ENCODE measurements around the gene OBP2B. TPM values are rescaled to one million over a fixed set of nuclear protein-coding genes. Genes with fewer than 3 reads are reported as not detected.
A peak's percentile ranks its signal among the peaks of the same experiment; 100 is the strongest.
"Not testable (repeated sequence)": the region's sequence is repeated elsewhere in the genome, so short reads cannot be mapped to it uniquely, and the experiment has no call there.

OBP2B gene
- total and polyA plus RNA-seq, 2 donors (not counting 1 experiment from before 2014, with no cell fraction given) = not detected

DNA sequence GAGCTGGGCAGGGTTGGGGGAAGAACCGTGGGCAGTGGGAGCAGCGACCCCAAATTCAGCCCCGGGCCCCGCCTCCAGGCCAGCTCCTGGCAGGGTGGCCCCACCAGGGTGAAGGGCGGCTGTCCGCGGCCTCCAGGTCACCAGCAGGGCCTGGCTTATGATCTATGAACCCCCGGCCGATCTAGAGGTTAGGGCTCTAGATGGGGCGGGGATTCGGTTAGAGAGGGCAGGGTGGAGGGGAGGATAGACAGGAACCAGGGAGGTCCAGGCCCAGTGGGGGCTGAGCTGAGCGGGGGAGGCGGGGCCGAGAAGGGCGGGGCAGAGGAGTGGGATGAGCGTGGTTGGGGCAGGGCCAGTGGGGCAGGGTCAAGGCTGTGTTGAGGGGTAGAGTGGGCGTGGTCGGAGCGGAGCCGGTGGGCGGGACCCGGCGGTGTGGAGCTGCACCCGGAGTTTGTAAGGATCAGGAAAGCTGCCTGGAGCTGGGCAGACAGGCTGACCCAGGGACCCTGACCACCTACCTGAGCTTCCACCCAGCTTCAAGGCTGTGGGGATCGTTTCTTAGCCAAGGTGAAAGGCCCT is 29.3 kb upstream of the OBP2B start:
- H3K4me3 ChIP-seq (replicated peaks in 1 of 4; ENCODE audit: control extremely low read depth in 1 of 4, insufficient read depth in 1 of 4, low read depth in 3 of 4, low read length in 4 of 4) = peak overlapping the region in 2 of 4 experiments; percentile 14 to 17
- no peaks in the 10 kb centered on the region for H3K27me3 ChIP-seq (ENCODE audit: control insufficient read depth, insufficient read depth, low read length)
- no peaks in the 10 kb centered on the region for H4K20me1 ChIP-seq (ENCODE audit: control insufficient read depth, extremely low read depth, insufficient read depth, low read length)
- TF ChIP-seq, protein P1, sequence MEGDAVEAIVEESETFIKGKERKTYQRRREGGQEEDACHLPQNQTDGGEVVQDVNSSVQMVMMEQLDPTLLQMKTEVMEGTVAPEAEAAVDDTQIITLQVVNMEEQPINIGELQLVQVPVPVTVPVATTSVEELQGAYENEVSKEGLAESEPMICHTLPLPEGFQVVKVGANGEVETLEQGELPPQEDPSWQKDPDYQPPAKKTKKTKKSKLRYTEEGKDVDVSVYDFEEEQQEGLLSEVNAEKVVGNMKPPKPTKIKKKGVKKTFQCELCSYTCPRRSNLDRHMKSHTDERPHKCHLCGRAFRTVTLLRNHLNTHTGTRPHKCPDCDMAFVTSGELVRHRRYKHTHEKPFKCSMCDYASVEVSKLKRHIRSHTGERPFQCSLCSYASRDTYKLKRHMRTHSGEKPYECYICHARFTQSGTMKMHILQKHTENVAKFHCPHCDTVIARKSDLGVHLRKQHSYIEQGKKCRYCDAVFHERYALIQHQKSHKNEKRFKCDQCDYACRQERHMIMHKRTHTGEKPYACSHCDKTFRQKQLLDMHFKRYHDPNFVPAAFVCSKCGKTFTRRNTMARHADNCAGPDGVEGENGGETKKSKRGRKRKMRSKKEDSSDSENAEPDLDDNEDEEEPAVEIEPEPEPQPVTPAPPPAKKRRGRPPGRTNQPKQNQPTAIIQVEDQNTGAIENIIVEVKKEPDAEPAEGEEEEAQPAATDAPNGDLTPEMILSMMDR (conservative IDR thresholded peaks at IDR 0.05 in 1 of 2, IDR thresholded peaks at IDR 0.05 in 1 of 2; ENCODE audit: low read depth in 1 of 2, low read length in 2 of 2) = no peak
- no peak for TF ChIP-seq EZH2 (IDR thresholded peaks at IDR 0.05; ENCODE audit: low read length, missing control alignments)
- H2AFZ ChIP-seq (ENCODE audit: low read length) = peak overlapping the region; percentile 78
- no peaks in the 10 kb centered on the region for H3K9me3 ChIP-seq (ENCODE audit: control insufficient read depth, insufficient read depth, low read depth, low read length)
- no peaks in the 10 kb centered on the region for H3K79me2 ChIP-seq (ENCODE audit: control insufficient read depth, insufficient read depth, low read length)
- no peak overlapping the region for H3K9ac ChIP-seq (ENCODE audit: insufficient read depth, low read length)
- peak; percentile 6 for DNase-seq (ENCODE audit: low read depth in 2 of 2)
- H3K36me3 ChIP-seq (ENCODE audit: control insufficient read depth, insufficient read depth, low read length) = no peaks in the 10 kb centered on the region
- H3K27ac ChIP-seq (ENCODE audit: insufficient read depth, low read length) = no peak overlapping the region
- H3K4me1 ChIP-seq (ENCODE audit: control insufficient read depth, extremely low read depth, insufficient read depth, low read length) = no peaks in the 10 kb centered on the region
- peak overlapping the region; percentile 54 for H3K4me2 ChIP-seq (ENCODE audit: extremely low read depth, insufficient read depth, low read length)

DNA sequence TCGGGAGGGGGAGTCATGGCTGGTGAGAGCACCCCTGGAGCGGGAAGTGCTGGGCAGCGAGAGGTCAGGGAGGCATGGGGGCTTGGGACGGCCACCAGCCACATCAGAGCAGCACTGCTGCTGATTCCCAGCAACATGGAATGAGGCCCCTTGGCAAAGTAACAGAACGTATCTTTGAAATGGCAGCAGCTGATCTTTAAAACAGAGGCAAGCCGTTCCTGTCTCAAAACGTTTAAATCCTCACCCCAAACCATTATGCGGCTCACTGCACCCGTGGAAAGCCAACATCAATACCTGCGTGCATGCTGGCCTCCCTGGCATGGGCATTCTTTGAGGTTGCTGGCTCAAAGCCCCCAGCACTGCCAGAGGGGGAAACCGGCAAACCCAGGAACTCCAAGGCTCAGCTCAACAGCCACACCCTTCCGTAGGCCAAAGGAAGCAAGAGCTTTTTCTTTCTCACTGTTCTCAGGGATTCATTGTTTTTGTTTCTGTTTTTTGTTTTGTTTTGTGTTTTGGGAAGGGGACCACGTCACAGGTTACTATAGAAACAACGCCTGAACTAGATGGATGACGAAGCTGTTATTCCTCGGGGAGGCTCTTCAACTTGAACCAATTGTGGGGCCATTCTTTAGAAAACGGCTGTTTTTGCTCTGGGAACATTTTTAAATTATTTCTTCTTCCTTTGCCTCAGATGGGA is 28.1 kb upstream of the OBP2B start:
- TF ChIP-seq EZH2 (IDR thresholded peaks at IDR 0.05; ENCODE audit: low read length, missing control alignments) = no peak
- TF ChIP-seq, protein P1 (conservative IDR thresholded peaks at IDR 0.05 in 1 of 2, IDR thresholded peaks at IDR 0.05 in 1 of 2; ENCODE audit: low read depth in 1 of 2, low read length in 2 of 2) = no peak
- Histone ChIP-seq H3K4me1 (ENCODE audit: control insufficient read depth, extremely low read depth, insufficient read depth, low read length) (no peaks in the 10 kb centered on the region), H3K79me2 (ENCODE audit: control insufficient read depth, insufficient read depth, low read length) (no peaks in the 10 kb centered on the region), H3K9ac (ENCODE audit: insufficient read depth, low read length) (no peak overlapping the region), H2AFZ (ENCODE audit: low read length) (no peak overlapping the region), H3K9me3 (ENCODE audit: control insufficient read depth, insufficient read depth, low read depth, low read length) (no peaks in the 10 kb centered on the region), H3K27me3 (ENCODE audit: control insufficient read depth, insufficient read depth, low read length) (no peaks in the 10 kb centered on the region), H3K4me2 (ENCODE audit: extremely low read depth, insufficient read depth, low read length) (no peak overlapping the region), H3K27ac (ENCODE audit: insufficient read depth, low read length) (no peak overlapping the region), H3K36me3 (ENCODE audit: control insufficient read depth, insufficient read depth, low read length) (no peaks in the 10 kb centered on the region), H3K4me3 (replicated peaks in 1 of 4; ENCODE audit: control extremely low read depth in 1 of 4, insufficient read depth in 1 of 4, low read depth in 3 of 4, low read length in 4 of 4) (no peak overlapping the region), H4K20me1 (ENCODE audit: control insufficient read depth, extremely low read depth, insufficient read depth, low read length) (no peaks in the 10 kb centered on the region)
- peak in 1 of 2 donors; percentile 12 for DNase-seq (ENCODE audit: low read depth in 2 of 2)

DNA sequence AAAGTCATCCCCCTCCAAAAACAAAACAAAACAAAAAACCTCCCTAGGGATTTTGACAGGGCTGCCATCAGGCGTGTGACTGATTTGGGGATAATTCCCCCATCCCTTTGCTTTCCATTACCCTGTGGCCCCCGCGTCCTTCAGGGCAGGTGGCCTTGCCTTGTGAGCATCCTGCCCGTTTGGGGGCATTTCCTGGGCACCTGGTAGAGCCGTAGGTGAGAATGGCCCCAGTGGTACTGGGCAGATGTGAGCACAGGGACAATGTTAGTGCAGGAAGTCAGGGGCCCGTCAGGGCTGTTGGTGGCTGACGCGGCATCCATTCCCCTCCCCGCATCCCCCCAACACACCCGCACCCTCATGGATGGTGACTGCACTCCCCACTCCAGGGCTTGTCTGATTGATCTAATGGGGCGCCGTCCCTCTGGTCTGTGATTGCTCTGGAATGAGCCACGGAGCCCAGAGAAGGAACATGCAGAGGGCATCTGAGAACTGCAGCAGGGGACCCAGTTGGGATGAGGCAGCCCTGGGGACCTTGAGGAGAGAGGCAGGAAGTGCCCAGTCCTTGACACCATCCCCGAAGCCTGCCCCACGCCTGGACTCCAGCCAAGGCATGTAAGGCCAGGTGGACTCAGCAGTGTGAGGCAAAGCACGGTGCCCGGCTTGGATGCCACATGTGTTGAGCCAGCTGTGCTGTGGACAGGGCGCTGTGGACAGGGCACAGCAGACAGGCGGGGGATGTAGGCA is 27.4 kb upstream of the OBP2B start:
- H4K20me1 ChIP-seq (ENCODE audit: control insufficient read depth, extremely low read depth, insufficient read depth, low read length); H3K27me3 ChIP-seq (ENCODE audit: control insufficient read depth, insufficient read depth, low read length); H3K4me1 ChIP-seq (ENCODE audit: control insufficient read depth, extremely low read depth, insufficient read depth, low read length); H3K4me2 ChIP-seq (ENCODE audit: extremely low read depth, insufficient read depth, low read length); H3K79me2 ChIP-seq (ENCODE audit: control insufficient read depth, insufficient read depth, low read length); H3K9ac ChIP-seq (ENCODE audit: insufficient read depth, low read length); H3K4me3 ChIP-seq (replicated peaks in 1 of 4; ENCODE audit: control extremely low read depth in 1 of 4, insufficient read depth in 1 of 4, low read depth in 3 of 4, low read length in 4 of 4); H2AFZ ChIP-seq (ENCODE audit: low read length); DNase-seq (ENCODE audit: low read depth in 2 of 2); H3K27ac ChIP-seq (ENCODE audit: insufficient read depth, low read length); H3K9me3 ChIP-seq (ENCODE audit: control insufficient read depth, insufficient read depth, low read depth, low read length); H3K36me3 ChIP-seq (ENCODE audit: control insufficient read depth, insufficient read depth, low read length): not testable (repeated sequence)
